Measurements from ENCODE around the gene GRAMD1C. TPM values are rescaled to one million over a fixed set of nuclear protein-coding genes. Genes with fewer than 3 reads are reported as not detected.

GRAMD1C gene
- total RNA-seq, 6 donors from 2014 or later: 3.7 to 40.1 (median 6.3) TPM

- Histone ChIP-seq H3K9me3 (no peaks in the 10 kb centered on the region), H3K27ac (no peak overlapping the region), H3K4me3 (no peak overlapping the region), H3K36me3 (peaks cover 0 to 14% (median 5%) of the 10 kb centered on the region in 4 donors), H3K27me3 (no peaks in the 10 kb centered on the region), H3K4me1 (peaks cover 0 to 1% (median 0%) of the 10 kb centered on the region in 4 donors)
- WGBS, 2 donors: 83% methylated on average over 7 to 8 of the region's 8 CpGs
- DNase-seq (peak in 1 of 2 donors; percentile 40), ATAC-seq (ENCODE audit: low FRiP score in 2 of 2) (no peak)
- TF ChIP-seq POLR2A (IDR thresholded peaks at IDR 0.05): no peak
Measured at GRCh38 chr3:113954091-113954685, 115.6 kb downstream of the GRAMD1C start.

- Histone ChIP-seq H3K4me3 (no peak overlapping the region), H3K27ac (no peak overlapping the region), H3K27me3 (no peaks in the 10 kb centered on the region), H3K9me3 (no peaks in the 10 kb centered on the region), H3K4me1 (no peaks in the 10 kb centered on the region), H3K36me3 (peaks cover 0 to 7% (median 0%) of the 10 kb centered on the region in 4 donors)
- no peak for ATAC-seq (ENCODE audit: low FRiP score in 2 of 2)
- no peak for TF ChIP-seq EP300 (IDR thresholded peaks at IDR 0.05)
- no peak for TF ChIP-seq POLR2A (IDR thresholded peaks at IDR 0.05)
- TF ChIP-seq POLR2AphosphoS5 (IDR thresholded peaks at IDR 0.05): no peak
- TF ChIP-seq, protein P1, sequence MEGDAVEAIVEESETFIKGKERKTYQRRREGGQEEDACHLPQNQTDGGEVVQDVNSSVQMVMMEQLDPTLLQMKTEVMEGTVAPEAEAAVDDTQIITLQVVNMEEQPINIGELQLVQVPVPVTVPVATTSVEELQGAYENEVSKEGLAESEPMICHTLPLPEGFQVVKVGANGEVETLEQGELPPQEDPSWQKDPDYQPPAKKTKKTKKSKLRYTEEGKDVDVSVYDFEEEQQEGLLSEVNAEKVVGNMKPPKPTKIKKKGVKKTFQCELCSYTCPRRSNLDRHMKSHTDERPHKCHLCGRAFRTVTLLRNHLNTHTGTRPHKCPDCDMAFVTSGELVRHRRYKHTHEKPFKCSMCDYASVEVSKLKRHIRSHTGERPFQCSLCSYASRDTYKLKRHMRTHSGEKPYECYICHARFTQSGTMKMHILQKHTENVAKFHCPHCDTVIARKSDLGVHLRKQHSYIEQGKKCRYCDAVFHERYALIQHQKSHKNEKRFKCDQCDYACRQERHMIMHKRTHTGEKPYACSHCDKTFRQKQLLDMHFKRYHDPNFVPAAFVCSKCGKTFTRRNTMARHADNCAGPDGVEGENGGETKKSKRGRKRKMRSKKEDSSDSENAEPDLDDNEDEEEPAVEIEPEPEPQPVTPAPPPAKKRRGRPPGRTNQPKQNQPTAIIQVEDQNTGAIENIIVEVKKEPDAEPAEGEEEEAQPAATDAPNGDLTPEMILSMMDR (IDR thresholded peaks at IDR 0.05): no peak
- 76 to 90% methylated on average over 3 of the region's 3 CpGs for WGBS, 2 donors
- no peak for DNase-seq
Measured at GRCh38 chr3:113963879-113964278, 125.3 kb downstream of the GRAMD1C start.

DNA sequence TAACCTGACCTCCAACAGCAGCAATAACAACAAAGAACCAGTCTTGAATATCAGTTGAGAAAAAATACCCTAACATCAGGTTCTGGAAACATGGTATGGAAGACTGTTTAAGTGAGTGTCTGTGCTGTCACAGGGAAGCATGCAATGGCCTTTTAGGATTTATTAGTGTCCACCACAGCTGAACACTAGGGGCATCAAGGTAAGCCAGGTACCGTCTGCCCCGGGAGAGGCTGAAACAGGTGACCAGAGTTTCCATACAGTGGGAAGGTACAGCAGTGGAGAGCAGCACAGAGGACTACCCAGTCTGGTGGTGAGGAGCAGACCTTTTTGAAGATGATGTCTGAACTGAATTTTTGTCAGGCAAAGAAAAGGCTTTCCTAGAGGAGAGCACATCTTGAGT lies 127.6 kb downstream of the GRAMD1C start:
- Histone ChIP-seq H3K36me3 (peaks cover 0 to 5% (median 0%) of the 10 kb centered on the region in 4 donors), H3K27me3 (no peaks in the 10 kb centered on the region), H3K4me3 (no peak overlapping the region), H3K4me1 (peaks cover 0 to 2% (median 0%) of the 10 kb centered on the region in 4 donors), H3K9me3 (no peaks in the 10 kb centered on the region), H3K27ac (no peak overlapping the region)
- ATAC-seq (ENCODE audit: low FRiP score in 2 of 2) (no peak), DNase-seq (no peak)
- no peak for TF ChIP-seq POLR2A (IDR thresholded peaks at IDR 0.05)
- no peak for TF ChIP-seq POLR2AphosphoS5 (IDR thresholded peaks at IDR 0.05)
- TF ChIP-seq, protein P1 (IDR thresholded peaks at IDR 0.05): no peak
- no peak for TF ChIP-seq EP300 (IDR thresholded peaks at IDR 0.05)
- 83 to 89% methylated on average over 2 of the region's 2 CpGs for WGBS, 2 donors

DNA sequence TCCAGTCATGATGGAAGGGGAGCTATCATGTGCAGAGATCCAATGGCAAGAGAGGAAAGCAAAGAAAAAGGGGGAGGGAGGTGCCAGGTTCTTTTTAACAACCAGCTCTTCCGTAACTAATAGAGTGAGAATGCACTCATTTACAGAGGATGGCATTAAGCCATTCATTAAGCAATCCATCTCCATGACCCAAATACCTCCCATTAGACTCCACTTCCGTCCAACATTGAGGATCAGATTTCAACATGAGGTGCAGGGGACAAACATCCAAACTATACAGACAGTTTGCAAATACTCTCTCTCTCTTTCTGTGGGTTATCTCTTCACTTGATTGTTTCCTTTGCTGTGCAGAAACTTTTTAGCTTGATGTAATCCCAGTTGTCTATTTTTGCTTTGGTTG lies 130.4 kb downstream of the GRAMD1C start:
- no peak for ATAC-seq (ENCODE audit: low FRiP score in 2 of 2)

DNA sequence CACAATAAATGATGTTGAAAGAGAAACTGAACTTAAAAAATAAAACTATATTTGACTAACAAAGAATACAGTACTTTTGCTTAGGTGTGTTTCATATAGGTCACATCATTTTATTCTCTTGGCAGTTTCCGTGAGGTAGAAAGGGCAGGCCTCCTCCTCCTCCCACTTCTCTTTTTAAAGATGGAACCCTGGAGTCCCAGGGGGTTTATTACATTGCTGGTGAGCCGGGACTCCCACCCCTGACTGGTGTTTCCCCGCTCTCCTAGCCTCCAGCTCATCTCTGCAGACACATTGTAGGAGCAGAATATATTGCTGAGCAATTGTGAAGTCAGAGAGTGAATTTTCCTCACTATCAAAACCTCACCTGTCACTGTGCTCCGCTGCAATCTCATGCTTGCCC lies 139.2 kb downstream of the GRAMD1C start:
- Histone ChIP-seq H3K4me3 (no peak overlapping the region), H3K4me1 (no peaks in the 10 kb centered on the region), H3K27ac (no peak overlapping the region), H3K27me3 (no peaks in the 10 kb centered on the region), H3K9me3 (peaks cover 0 to 9% (median 1%) of the 10 kb centered on the region in 4 donors), H3K36me3 (peaks cover 0 to 48% (median 5%) of the 10 kb centered on the region in 4 donors)
- no peak for DNase-seq
- WGBS, 2 donors: 90 to 100% methylated on average over 4 of the region's 4 CpGs
- TF ChIP-seq POLR2A (IDR thresholded peaks at IDR 0.05) (no peak), POLR2AphosphoS5 (IDR thresholded peaks at IDR 0.05) (no peak), EP300 (IDR thresholded peaks at IDR 0.05) (no peak)
- TF ChIP-seq, protein P1 (IDR thresholded peaks at IDR 0.05): no peak
- no peak for ATAC-seq (ENCODE audit: low FRiP score in 2 of 2)

More for the DNA sequence above, 130.4 kb downstream of the GRAMD1C start:
- WGBS, 2 donors: 44 to 48% methylated on average over 2 of the region's 2 CpGs
- TF ChIP-seq, protein P1 (IDR thresholded peaks at IDR 0.05): no peak
- TF ChIP-seq POLR2A (IDR thresholded peaks at IDR 0.05) (no peak), EP300 (IDR thresholded peaks at IDR 0.05) (no peak), POLR2AphosphoS5 (IDR thresholded peaks at IDR 0.05) (no peak)
- Histone ChIP-seq H3K36me3 (peaks cover 0 to 4% (median 0%) of the 10 kb centered on the region in 4 donors), H3K27me3 (no peaks in the 10 kb centered on the region), H3K27ac (no peak overlapping the region), H3K9me3 (peaks cover 0 to 9% (median 1%) of the 10 kb centered on the region in 4 donors), H3K4me3 (no peak overlapping the region), H3K4me1 (peaks cover 0 to 2% (median 0%) of the 10 kb centered on the region in 4 donors)
- no peak for DNase-seq
